Stimulated activated CD8-positive, alpha-beta memory T cell treated with anti-CD3 and anti-CD28 coated beads, Interleukin-12 subunit alpha, Interleukin-12 subunit beta, amount 100 ng/mL, for 4 hours (primary cell): ENCODE data around the gene SLC41A3.
"Not testable (repeated sequence)": the region's sequence is repeated elsewhere in the genome, so short reads cannot be mapped to it uniquely, and the experiment has no call there.

Experiments used
- DNase-seq: peaks from one replicate; pipeline ENCODE4 v3.0.0-alpha.2; 2020; ENCODE audit warnings: low read depth

The SLC41A3 gene

DNA sequence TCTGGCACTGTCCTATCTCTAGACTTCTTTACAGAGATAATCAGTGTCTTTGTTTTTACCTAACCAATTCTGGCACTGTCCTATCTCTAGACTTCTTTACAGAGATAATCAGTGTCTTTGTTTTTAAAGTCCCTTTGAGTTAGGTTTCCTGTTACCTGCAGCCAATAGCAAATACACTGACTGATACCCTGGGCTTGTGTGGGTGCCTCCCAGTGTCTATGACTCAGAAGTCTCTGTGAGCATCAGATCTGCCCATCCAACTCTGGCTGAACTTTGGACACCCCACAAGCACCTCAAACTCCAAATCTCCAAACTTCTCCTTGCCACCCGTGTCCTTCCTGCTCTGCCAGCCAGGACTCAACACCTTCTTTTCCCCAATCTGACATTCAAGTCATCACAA lies 30.4 kb downstream of the SLC41A3 start:
- no peak for DNase-seq

- no peak for DNase-seq
Observed at GRCh38 chr3:126052196-126053058, 31.5 kb downstream of the SLC41A3 start.

DNA sequence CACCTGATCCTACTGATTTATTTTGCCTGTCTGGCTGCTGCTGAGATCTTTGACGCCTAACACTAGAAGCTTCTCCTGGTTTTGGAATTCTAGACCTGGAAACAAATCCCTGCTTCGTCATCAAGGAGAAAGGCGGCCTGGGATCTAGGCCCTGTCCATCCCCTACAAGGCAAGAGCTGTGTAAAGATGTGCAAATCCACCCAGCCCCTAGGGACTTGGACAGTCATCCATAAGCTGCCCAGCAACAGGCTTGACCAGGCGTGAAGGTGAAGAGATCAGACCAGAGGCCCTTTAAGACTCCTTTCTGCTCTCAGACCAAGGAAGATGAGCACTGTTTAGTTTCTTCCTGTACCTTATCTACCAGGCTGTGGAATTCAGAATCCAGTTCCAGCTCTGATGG lies 32.2 kb downstream of the SLC41A3 start:
- DNase-seq, result no peak

GRCh38 chr3:126051234-126051633 lies 32.7 kb downstream of the SLC41A3 start:
- DNase-seq, result no peak

GRCh38 chr3:126050626-126051025 lies 33.3 kb downstream of the SLC41A3 start:
- DNase-seq, result no peak

- DNase-seq, result no peak
Observed at GRCh38 chr3:126050050-126050392, 33.9 kb downstream of the SLC41A3 start.

DNA sequence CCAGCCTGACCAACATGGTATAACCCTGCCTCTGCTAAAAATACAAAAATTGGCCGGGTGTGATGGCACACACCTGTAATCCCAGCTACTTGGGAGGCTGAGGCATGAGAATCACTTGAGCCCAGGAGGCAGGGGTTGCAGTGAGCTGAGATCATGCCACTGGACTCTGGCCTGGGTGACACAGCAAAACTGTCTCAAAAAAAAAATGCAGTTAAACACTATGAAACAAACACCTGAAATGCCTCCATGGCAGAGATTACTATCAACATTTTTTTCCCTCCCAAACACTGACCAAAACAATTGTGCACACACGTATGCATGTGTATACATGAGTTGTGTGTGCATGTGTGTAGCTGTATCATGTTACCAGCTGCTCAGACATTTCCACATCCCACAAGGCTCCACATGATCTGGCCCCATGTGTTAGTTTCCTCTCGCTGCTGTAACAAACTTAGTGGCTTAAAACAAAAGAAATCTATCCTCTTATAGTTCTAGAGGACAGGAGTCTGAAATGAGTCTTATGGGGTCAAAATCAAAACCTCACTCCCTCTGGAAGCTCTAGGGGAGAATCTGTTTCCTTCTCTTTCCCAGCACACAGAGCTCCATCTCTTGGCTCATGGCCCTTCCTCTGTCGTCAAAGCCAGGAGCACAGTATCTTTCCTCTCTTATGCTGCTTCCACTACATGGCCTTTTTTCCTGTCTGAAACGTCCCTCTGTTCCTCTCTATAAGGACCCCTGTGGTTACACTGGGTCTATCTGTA lies 34.5 kb downstream of the SLC41A3 start:
- no peak for DNase-seq

DNA sequence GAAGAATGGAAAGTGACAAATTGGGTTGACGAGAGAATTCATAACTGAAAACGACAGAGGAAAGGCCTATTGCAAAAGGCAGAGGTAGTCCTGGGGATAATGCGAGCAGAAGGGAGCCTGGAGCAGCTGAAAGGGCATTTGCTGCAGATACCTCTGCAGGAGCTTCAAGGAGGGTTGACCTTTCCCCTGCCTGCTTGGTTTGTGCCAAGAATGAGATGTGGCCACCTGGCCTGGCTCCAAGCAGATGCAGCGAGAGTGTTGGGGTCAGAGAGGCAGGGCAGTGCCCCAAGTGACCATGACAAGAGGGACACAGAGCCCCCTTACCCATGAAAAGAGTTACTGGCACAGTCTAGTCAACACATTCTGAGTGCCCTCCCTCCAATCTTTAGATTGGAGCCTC lies 43.5 kb downstream of the SLC41A3 start:
- no peak for DNase-seq

GRCh38 chr3:126039870-126040269 lies 44.1 kb downstream of the SLC41A3 start:
- no peak for DNase-seq

DNA sequence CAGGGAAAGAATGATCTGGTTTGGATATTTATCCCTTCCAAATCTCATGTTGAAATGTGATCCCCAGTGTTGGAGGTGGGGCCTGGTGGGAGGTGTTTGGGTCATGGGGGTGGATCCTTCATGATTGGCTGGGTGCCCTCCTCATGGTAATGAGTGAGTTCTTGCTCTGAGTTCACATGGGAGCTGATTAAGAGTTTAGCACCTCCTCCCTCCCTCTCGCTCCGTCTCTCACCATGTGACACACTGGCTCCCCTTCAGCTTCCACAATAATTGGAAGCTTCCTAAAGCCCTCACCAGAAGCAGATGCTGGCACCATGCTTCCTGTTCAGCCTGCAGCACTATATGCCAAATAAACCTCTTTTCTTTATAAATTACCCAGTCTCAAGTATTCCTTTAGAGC lies 45.1 kb downstream of the SLC41A3 start:
- not testable (repeated sequence) for DNase-seq

GRCh38 chr3:126036056-126036549 lies 47.8 kb downstream of the SLC41A3 start:
- DNase-seq, result no peak

DNA sequence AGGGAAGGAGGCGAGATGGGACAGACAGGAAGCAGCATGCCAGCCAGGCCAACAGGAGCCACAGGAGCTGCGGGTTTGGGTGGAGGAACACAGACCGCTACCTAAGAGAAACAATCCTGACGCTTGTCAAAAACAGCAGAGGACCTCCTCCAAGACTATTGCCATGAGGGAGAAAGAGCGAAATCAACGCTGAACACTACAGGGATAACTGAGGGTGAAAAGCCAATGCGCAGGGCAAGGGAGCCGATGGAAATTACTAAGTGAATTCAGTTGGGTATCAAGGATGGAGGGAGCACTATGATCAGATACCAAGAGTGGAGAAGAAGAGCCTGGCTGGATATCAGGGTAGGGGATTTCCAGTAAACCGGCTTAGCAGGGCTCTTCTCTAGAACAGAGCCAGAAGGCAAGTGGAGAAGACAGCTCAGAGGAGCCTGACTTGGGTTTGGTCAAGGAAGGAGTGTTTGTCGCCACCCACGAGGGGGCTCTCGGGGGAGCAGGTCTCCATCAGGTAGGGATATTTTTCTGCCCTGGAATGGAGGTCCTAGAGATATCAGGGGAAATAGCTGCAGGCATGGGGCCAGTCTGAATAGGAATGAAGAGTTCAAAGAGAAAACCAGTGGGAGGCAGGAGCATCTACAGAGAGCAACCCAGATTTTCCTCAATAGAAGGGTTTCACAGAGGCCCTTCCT lies 48.4 kb downstream of the SLC41A3 start:
- no peak for DNase-seq

DNA sequence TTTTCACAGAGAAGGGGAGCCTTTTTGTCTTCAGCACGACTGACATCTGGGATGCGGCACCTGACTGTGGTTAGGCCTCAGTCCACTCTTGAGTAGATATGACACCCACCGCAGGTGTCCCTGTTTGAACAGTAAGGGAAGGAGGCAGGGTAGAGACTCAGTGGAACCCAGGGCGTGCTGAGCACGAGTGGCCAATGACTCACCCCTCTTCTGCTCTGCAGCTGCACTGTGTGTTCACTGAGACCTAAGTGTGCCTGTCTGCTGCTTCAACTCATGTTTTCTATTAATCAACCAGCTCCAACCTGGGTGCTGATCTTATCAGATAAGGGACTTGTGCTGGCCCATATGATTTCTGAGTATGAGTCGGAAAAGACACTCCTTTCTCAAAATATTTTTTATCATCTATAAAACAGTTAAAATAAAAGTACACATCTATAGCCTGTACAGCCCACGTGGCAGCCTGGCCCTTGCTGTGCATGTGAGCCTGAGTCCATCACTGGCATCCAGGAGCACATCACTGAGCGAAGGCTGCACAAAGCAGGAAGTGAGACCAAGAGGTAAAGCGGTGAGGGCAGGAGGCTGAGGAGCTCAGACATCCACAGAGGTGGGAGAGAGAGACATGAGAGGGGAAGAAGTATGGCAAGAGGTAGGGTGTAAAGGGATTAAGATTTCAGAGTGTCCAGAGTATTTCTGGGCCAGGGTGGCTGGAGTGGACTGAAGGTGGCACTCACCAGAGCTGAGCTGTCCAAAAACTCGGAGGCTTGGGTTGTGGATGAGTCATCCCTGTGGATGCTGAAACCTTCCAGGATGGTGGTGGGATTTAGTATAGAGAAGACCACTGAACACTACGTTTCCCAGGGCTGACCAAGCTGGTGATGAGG lies 49.2 kb downstream of the SLC41A3 start:
- DNase-seq, result no peak

- DNase-seq, result no peak
Observed at GRCh38 chr3:126033765-126034164, 50.2 kb downstream of the SLC41A3 start.

DNA sequence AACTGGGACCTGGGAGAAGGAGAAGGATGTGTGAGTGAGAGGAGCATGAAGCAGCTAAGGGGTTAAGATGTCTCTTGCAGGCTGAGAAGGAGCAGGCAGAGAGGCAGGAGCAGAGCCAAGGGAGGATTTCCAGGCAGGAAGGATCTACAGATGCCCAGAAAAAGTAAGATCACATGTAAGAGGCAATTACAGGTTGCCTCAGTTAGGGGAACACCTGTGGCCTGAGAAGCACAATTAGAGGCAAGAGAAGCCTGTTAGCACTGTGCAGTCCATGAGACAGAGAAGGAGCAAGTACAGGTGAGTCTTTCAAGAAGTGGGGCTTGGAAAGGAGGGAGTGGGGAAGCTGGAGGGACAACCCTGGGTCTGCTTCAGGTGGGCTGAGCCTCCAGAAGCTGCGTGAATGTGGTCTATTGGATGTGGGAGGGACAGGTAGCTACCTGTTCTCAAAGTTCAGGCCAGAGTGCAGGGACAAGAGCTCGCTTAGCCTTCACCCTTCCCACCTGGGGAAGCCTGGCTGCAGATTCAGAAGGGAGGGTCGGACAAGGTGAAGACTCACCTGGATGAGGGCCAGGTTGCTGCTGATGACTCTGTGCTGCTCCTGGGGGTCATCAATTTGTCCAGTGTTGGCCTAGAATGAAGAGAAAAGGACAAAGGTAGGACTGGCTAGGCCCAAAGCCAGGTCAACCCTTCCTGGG lies 50.7 kb downstream of the SLC41A3 start:
- DNase-seq, result no peak

- no peak for DNase-seq
Observed at GRCh38 chr3:126031981-126032471, 51.9 kb downstream of the SLC41A3 start.

- no peak for DNase-seq
Observed at GRCh38 chr3:126030455-126030854, 53.5 kb downstream of the SLC41A3 start.

DNA sequence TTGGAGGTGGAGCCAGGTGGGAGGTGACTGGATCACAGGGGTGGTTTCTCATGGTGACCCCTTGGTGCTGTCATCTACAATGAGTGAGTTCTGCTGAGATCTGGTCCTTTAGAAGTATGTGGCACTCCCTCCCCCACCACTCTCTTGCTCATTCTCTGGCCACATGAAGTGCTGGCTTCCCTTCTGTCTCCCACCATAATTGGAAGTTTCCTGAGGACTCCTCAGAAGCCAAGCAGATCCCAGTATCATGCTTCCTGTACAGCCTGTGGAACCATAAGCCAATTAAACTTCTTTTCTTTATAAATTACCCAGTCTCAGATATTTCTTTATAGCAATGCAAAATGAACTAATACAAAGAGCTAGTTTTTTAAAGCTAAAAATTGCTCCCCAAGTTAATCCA lies 54.7 kb downstream of the SLC41A3 start:
- DNase-seq, result no peak

DNA sequence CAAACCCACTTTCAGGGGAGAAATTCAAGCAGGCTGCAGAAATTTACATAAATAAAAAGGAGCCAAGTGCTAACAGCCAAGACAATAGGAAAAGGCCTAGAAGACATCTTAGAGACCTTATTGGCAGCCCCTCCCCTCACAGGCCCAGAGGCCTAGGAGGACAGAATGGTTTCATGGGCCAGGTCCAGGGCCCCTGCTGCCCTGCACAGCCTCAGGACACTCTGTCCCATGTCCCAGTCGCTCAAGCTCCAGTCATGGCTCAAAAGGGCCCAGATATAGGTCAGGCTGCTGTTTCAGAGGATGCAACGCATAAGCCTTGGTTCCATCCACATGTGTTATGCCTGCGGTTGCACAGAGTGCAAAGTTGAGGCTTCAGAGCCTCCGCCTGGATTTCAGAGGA lies 55.8 kb downstream of the SLC41A3 start:
- DNase-seq, result no peak

DNA sequence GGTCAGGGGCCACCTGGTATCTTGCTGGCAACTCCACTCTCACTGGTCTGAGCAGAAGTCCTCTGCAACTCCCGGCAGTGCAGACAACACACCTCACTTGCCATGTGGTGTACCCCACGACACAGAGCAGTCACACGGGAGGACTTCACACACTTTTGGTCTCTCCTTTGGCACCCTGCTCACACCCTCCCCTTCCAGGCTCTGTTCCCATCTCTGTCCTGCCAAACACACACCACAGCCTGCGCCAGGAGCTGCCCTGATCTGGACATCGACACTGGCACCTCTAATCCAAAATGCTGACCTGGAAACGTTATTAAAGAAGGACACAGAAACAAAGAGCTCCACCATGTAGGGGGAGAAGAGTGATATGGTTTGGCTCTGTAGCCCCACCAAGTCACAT lies 57.2 kb downstream of the SLC41A3 start:
- no peak for DNase-seq

- DNase-seq, result no peak
Observed at GRCh38 chr3:126026277-126026751, 57.6 kb downstream of the SLC41A3 start.
